Measurements from ENCODE around the gene ZNF556.
"Not testable (repeated sequence)": the region's sequence is repeated elsewhere in the genome, so short reads cannot be mapped to it uniquely, and the experiment has no call there.

ZNF556 gene

DNA sequence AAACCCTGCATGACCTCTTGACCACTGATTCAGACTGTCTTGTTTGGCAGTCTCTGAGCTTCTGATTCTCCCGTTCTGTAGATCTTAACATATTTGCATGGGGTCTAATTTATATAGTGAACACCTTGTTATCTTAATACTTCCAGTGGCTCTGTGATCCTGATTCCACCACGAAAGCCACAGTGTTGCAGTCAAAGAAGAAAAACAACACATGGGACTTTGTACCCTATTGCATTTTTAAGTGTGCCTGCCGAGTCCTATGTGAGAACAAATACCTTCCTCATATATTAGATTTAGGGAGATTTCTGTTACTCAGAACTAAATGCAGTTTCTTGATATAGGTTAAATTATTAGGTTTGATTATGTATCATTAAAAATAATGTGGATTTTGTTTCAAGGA, 12.3 kb upstream of the ZNF556 start:
- no peak for DNase-seq

DNA sequence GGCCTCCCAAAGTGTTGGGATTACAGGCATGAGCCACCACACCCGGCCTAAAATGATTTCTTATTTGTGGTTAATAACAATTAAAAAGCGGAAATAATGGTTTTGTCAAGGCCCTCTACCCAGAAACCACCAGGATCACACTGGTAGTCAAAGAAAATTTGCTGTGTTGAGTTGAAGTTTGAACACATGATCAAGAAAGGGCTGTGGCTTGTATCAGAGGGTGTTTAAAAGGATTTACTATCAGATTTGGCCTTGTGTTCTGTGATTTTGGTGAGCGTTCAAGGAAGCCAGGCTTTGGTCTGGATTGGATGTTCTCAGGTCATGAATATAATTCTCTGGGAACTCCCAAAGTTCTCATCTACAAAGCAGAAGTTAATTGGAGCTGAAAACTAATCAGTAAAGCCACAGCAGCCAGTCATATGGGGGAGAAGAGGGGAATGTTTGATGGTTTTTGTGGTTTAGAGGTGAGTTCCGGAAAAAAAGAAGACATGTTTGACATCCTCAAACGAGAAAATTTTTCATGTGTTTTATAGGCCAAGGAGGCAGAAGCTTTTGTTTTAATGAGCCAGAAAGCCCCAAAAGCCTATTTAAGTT, 10.6 kb upstream of the ZNF556 start:
- DNase-seq = no peak

DNA sequence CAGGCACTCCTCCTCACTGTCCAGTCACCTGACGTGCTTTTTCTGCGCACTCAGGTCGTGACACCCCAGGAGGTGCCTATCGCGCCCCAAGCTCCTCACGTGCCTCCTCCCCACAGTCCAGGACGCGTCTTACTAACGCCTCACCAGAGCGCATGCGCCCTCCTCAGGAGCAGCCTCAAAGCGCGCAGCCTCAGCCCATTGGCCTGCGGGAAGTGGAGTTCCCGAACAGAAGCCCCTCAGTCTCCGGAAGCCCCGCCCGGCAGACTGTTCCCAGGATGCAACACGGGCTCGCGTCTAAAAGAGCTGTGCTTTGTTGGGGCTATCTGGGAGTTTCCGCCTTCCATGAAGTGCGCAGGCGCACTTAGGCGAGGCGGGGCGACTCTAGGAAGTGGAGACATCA, 8.3 kb upstream of the ZNF556 start:
- no peak for DNase-seq

DNA sequence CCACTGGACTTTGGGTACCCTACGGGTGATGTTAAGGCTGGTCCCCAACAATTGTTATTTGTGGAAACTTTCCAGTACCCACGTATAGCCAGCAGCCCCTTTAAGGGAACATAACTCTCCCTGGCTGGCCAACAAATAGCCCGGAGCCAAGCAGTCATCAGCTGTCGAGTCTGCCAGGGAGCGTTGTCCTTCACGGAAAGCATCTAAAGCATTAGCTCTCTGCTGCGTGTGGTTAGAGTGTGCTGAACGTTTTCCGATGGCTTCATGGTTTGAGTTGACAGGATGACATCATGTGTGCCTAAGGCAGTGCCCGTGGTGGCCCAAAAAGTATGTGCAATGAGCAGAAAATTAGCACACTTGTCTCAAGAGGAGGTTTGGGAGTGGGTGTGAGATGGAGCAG, 3.3 kb upstream of the ZNF556 start:
- no peak for DNase-seq

DNA sequence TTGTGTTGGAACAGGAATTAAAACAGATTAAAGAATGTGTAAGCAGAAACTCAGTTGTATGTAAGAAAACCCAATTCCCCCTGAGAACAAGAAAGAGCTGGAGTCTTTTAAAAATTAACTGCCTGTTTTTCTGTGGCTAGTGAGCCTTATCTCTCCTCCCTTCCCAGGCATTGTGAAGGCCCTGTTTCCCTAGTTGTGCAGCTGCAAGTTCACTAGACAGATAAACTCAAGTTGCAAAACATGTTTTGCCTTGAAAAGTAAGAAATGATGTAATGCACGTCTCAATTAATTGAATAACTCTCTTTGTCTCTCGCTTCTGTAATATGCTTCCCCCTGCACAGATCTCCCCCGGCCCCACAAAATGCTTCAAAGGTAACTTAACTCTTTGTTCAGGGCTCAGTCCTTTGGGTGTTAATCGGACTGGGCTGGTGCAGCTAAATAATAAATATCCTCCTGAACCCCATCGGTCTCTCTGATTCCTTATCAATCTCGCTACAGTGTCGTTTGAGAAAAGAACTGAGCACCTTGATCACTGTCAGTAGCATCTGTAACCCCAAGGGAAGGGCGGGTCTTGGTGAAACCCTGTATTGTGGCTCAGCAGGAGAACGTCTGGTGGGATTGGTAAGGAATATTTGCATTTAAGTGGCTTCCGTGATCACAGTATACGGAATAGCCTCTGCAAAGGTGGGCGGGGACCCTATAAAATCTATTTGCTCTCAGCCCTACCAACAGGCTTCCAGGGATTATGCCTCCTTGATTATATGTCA, 1.6 kb upstream of the ZNF556 start:
- DNase-seq = no peak

DNA sequence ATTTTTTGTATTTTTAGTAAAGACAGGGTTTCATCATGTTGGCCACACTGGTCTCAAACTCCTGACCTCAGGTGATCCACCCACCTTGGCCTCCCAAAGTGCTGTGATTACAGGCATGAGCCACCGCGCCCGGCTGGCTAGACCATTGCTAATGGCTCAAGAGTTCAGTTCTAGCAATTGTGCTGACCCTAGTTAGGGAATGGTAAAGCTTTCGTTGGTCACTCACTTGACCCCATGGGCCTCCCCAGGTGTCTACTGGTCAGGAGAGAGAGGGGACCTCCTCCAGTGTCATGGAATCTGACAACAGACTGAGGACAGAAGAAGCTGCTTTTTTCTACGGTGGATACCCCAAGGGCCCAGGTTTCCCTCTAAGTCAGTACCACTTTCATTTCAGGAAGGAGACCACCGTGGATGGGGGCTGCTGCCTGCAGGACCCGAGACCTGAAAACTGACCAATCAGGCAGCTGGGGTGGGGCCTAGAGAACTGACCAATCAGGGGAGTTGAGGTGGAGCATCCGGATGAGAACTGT, 575 bp upstream of the ZNF556 start:
- DNase-seq = no peak

DNA sequence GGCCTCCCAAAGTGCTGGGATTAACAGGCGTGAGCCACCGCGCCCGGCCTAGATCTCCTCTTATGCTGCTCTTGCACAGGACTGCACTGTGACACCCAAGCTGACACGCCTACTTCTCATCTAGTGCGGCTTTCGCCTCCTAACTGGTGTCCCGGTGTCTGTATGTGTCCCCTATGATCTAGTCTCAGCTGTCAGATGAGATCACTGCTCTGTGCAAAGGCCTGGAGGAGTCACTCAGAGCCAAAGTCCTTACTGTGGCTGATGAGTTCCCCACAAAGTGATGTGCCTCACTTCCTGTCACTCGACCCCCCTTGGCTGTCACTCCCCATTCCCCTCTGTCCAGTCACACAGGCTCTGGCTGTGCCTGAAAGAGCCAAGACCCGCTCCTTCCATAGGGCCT, 2.5 kb downstream of the ZNF556 start:
- no peak for DNase-seq

DNA sequence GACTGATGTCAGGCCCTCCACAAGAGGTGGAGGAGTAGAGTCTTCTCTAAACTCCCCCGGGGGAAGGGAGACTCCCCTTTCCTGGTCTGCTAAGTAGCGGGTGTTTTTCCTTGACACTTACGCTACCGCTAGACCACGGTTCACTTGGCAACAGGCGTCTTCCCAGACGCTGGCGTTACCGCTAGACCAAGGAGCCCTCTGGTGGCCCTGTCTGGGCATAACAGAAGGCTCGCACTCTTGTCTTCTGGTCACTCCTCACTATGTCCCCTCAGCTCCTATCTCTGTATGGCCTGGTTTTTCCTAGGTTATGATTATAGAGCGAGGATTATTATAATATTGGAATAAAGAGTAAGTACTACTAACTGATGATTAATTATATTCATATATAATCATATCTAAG, 5.0 kb downstream of the ZNF556 start:
- DNase-seq = peak; percentile 16

DNA sequence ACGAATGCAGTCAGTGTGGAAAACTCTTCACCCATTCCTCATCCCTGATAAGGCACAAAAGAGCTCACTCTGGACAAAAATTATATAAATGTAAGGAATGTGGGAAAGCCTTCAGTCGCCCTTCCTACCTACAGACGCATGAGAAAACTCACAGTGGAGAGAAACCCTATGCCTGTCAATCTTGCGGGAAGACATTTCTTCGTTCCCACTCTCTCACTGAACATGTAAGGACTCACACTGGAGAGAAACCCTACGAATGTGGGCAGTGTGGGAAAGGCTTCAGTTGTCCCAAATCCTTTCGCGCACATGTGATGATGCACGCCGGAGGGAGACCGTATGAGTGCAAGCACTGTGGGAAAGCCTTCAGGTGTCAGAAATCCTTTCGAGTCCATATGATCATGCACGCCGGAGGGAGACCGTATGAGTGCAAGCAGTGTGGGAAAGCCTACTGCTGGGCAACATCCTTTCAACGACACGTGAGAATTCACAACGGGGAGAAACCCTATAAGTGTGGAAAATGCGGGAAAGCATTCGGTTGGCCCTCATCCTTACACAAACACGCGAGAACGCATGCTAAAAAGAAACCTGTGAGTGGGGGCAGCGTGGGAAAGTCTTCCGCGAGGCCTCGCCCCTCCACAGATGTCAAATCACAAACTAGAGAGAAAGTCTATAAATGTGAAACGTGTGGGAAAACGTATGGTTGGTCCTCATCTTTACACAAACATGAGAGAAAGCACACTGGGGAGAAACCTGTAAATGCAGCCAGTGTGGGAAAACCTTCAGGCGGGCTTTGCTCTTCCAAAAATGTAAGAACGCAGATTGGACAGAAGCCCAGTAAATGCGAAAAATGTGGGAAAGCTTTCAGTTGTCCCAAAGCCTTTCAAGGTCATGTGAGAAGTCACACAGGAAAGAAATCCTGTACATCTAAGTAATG, 10.5 kb downstream of the ZNF556 start:
- no peak for DNase-seq

DNA sequence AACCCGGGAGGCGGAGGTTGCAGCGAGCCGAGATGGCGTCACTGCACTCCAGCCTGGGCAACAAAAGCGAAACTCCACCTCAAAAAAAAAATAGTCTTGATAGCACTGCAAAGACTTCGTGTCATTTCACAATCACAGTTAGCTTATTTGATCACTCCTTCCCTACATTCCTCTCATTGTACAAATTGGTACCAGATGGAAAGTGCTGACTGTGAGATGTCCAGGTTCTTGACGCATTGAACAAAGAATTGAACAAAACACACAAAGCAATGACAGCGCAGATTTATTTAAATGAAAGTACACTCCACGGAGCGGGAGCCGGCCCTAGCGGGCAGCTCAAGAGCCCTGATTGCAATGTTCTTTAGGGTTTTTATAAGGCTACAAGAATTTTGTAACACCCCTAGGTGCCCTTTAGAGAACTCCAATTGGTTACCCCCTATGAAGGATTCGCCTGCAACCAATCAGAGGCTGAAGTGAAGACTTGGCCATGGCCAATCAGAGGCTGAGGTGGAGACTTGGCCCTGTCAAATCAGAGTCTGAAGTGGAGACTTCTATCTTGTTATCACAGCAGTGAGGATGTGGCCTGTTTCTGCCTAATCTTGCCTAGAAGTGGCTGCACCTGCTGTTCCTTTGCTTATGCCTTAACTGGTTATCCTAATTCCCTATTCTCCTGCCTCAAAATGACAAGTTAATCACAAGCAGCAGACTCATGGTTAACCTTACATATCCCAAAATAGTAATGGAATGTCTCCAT, 16.7 kb downstream of the ZNF556 start:
- no peak for DNase-seq

DNA sequence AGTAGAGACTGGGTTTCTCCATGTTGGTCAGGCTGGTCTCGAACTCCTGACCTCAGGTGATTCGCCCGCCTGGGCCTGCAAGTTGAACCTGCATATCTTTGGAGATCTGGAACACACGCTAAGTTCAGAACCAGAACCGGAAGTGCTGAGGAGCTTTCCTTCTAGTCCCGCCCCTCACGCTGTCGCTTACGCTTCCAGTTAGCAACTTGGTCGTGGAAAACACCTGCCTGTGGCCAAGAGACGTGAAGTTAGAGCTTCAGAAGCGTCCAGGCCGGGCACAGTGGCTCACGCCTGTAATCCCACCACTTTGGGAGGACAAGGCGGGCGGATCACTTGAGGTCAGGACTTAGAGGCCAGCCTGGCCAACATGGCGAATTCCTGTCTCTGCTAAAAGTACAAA, 18.6 kb downstream of the ZNF556 start:
- DNase-seq = no peak

DNA sequence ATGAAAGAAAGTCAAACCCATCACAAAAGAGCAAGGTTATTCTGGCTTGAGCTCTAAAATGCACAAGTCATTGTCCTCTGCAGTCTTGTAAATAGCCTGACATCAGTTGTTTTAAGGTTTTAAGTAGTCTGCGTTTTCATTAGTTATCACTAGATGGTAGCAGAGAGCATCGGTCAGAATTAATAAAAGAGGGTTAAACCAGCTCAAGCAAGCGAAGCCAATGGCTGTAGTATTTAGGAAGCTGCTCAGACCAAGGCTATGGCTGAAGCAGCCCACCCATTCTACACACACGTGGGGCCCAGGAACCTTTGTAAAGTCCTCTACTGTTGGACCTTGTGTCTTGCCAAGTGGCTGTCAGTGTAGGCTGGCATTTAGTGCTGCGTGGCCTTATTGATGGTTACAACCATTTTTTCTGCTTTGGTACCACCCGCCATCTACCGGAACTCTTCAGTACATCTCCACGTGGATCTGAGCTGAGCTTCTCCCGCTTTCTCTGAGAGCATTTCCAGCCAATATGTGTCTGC, 20.3 kb downstream of the ZNF556 start:
- DNase-seq = peak; percentile 36

DNA sequence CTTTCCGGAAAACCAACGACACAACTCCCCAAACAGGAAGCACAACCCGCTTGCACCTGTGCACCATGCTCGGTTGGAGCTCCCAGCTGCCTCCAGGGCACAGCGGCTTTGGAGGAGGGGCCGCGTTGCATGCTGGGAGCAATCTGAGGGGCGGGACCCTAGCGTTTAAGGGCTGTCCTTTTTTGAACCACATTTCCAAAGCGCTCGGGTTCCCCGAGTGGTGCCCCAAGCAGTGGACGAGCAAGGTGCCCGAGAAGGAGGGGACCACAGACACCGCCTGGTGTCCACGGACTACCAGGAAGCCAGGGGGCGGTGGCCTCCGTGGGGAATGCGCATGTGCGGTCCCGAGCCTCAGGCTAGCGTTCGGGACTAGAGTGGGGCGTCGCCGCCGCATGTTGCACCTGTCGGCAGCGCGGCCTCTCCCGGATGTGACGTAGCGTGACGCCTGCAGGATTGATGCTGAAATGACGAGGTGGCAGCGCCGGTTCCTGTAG, 21.6 kb downstream of the ZNF556 start:
- no peak for DNase-seq

DNA sequence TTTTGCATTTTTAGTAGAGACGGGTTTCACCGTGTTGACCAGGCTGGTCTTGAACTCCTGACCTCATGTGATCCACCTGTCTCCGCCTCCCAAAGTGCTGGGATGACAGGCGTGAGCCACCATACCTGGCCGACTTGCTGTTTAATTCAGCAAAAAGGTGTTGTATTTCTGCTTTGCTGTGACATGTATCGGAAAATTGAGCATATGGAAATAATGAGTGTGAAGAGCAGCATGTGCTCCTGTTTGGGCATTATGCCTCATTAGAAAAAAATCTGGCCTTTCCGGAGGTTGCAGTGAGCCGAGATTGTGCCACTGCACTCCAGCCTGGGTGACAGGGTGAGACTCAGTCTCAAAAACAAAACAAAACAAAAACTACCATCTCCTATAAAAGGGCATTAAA, 23.4 kb downstream of the ZNF556 start:
- DNase-seq = not testable (repeated sequence)

DNA sequence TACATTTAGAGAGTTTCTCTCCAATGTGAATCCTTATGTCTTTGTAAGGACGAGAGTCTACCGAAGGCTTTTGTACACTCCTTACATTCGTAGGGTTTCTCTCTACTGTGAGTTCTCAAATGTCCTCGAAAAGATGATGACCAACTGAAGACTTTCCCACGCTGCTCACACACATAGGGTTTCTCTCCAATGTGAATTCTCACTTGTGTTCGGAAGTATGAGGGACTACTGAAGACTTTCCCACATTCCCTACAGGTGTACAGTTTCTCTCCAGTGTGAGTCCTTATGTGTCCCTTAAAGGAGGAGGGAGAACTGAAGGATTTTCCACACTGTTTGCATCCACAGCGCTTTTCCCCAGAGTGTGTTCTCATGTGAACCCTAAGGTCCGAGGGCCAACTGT, 29.6 kb downstream of the ZNF556 start:
- DNase-seq = no peak

DNA sequence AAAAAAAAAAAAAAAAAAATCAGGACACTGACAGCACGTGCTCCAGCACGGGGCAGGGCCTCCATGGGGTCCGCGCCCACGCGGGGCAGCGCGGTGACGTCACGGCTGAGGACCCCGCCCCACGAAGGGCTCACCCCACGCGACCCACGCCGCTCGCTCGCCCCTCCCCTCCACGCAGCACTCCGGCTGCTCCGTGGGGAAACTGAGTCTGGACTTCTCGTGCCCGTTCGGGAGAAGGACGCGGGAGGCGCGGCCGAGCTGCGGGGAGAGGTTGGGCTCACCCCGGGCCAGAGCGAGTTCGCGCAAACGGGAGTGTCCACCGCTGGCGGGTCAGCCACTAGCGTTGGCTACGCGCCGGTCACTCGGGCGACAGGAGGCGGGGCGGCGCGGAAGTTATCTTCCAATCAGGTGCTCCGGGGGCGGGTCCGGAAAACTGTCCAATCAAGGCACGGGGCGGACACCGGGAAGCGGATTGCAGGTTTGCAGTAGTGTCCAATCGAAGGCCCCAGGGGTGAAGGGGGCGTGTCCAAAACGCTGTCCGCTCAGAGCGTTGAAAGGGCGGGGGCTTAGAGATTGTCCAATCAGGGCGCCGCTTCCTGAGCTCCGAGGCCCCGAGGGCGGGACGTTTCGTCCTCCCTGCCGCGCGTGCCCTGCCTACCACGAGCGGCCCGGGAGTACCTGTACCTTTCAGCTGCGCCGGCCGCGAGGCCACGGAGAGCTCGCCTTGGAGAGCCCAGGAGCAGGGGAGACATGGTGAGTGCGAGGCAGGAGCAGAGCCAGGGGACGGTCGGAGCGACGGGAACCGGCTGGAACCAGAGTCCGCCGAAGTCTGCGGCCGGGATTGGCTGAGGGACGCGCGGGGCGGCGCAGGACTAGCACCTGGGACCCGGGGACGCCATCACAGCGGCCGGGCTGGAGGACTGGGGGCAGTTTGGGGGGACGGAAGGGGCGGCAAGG, 33.4 kb downstream of the ZNF556 start, which contains the start of gene ZNF57:
TSS of gene ZNF57 (plus strand) at position 633 of the 957 bp plus-strand sequence. CDS start at position 751, 118 bp downstream.
- peak; percentile 98 for DNase-seq

DNA sequence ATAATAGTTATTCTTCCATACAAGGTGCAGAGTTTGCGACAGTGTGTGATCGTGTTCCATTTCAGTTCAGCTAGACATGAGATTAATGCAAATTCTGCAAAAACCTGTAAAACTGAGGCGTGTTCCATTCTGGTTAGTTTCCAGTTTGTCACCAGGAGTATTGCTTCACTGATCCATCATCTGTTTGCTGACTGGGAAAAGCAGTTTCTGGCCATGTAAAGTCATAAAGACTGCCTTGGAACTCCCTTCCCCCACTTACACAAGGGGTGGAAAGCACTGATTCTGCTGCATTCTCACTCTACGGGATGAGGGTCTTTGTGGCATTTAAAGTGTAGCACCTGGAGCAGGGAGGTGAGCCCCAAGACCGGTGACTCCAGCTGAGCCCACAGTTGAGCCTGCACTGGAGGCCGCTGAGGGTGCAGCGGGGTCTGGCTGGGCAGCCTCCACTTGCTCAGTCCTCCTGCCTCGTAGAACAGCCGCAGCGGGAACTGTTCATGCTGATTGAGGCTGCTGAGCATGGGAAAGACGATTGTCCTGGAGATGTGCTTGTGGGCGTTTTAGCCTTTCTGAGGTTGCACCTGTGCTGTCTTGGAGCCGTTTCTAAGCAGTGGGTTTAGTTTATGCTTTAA, 35.6 kb downstream of the ZNF556 start:
- no peak for DNase-seq

DNA sequence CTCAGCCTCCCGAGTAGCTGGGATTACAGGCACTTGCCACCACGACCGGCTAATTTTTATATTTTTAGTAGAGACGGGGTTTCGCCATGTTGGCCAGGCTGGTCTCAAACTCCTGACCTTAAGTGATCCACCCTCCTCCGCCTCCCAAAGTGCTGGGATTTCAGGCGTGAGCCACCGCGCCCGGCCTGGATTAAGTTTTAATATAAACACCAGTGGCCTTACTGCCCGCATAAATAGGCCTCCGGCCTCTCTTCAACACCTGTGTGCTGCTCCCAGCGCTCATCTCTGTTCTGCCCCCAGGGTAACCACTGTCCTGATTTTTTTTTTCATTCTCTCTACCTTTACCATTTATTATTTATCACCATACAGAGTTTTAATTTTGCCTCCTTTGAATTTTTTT, 36.2 kb downstream of the ZNF556 start:
- DNase-seq = not testable (repeated sequence)

DNA sequence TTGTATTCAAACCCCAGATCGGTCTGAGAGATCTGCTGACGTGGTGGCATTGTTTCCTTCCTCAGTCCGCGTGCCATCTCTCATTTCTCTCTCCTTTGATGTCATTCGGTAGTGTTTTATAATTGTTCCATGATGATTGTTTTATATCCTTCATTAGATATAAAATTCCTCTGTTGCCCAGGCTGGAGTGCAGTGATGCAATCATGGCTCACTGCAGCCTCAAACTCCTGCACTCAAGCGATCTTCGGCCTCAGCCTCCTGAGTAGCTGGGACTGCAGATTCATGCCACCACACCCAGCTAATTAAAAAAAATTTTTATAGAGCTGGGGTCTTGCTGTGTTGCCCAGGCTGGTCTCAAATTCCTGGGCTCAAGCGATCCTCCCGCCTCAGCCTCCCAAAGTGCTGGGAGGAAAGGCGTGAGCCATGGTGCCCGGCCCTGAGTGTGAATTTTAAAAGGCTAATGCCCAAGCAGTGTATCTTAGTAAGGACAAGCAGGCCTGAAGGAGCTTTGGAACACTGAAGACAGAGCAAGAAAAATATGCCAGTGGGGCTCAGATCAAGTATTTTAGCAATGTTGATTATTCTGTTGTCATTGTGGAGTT, 38.9 kb downstream of the ZNF556 start:
- DNase-seq = no peak

DNA sequence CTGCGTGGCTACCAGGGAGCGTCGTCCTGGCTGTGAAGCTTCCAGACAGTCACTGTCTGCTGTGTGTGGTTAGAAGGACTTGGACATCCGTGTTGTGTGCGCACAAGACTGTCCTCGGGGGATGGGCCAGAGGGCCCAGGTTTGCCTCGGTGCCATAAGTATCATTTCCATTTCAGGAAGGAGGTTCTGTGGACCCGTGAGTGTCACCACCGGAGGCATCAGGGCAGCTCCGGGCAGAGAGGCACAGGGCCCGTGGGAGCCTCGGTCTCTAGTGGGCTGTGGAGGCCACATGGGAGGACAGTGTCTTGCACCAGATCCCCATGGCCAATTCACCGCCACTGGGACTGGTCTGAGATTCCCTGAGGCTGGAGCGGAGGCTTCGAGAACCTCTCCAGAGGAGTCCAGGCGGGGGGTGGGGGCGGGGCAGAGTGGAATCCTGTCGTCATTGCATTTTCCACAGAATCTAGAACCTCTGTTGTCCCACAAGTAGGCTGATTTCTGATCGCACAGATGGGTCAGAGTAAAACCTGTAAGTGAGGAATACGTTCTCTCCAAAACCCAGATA, 39.6 kb downstream of the ZNF556 start:
- no peak for DNase-seq

Measured in activated CD4-positive, alpha-beta T cell treated with anti-CD3 and anti-CD28 coated beads, Interleukin-2, amount 50 U/mL, for 16 hours (primary cell).